ENCODE measurements around the gene PRKAR2B. TPM values are rescaled to one million over a fixed set of nuclear protein-coding genes. Genes with fewer than 3 reads are reported as not detected.

The PRKAR2B gene
- total and polyA plus RNA-seq, 2 experiments from 2014 or later, result 48.8 to 50.6 TPM

DNA sequence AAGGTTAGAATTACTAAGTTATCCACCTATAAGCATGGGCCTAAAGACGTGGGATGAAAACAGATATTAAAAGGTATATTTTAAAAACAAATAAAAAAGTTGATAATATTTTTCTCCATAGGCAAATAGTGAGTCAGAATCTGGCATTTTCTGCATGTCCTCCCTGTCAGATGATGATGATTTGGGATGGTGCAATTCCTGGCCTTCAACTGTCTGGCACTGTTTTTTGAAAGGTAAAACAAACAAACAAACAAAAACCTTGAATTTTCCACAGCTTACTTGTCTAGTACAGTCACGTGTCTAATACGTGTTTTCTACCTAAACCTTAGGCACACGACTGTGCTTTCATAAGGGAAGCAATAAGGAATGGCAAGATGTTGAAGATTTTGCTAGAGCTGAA lies 141.7 kb downstream of the PRKAR2B start:
- no peak for TF ChIP-seq STAT1 (IDR thresholded peaks at IDR 0.05; ENCODE audit: unreplicated experiment)
- no peak for TF ChIP-seq ZNF114 (CRISPR knock-in tag; IDR thresholded peaks at IDR 0.05)
- TF ChIP-seq POLR2AphosphoS5 (IDR thresholded peaks at IDR 0.05; ENCODE audit: low read depth), result no peak
- TF ChIP-seq, protein P1, sequence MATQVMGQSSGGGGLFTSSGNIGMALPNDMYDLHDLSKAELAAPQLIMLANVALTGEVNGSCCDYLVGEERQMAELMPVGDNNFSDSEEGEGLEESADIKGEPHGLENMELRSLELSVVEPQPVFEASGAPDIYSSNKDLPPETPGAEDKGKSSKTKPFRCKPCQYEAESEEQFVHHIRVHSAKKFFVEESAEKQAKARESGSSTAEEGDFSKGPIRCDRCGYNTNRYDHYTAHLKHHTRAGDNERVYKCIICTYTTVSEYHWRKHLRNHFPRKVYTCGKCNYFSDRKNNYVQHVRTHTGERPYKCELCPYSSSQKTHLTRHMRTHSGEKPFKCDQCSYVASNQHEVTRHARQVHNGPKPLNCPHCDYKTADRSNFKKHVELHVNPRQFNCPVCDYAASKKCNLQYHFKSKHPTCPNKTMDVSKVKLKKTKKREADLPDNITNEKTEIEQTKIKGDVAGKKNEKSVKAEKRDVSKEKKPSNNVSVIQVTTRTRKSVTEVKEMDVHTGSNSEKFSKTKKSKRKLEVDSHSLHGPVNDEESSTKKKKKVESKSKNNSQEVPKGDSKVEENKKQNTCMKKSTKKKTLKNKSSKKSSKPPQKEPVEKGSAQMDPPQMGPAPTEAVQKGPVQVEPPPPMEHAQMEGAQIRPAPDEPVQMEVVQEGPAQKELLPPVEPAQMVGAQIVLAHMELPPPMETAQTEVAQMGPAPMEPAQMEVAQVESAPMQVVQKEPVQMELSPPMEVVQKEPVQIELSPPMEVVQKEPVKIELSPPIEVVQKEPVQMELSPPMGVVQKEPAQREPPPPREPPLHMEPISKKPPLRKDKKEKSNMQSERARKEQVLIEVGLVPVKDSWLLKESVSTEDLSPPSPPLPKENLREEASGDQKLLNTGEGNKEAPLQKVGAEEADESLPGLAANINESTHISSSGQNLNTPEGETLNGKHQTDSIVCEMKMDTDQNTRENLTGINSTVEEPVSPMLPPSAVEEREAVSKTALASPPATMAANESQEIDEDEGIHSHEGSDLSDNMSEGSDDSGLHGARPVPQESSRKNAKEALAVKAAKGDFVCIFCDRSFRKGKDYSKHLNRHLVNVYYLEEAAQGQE (IDR thresholded peaks at IDR 0.05; ENCODE audit: unreplicated experiment), result no peak
- no peak for TF ChIP-seq ZNF331 (CRISPR knock-in tag; IDR thresholded peaks at IDR 0.05; ENCODE audit: low read depth)
- no peak overlapping the region for H3K4me2 ChIP-seq
- H4K20me1 ChIP-seq (replicated peaks; ENCODE audit: insufficient read depth), result no peaks in the 10 kb centered on the region; the same call in 1 of the 2 replicates
- no peaks in the 10 kb centered on the region for H3F3A ChIP-seq (replicated peaks; ENCODE audit: low read depth)
- no peaks in the 10 kb centered on the region for H3K79me2 ChIP-seq (replicated peaks; ENCODE audit: insufficient read depth)
- no peak overlapping the region for H3K27ac Mint-ChIP-seq
- H3K4me1 Mint-ChIP-seq, result no peaks in the 10 kb centered on the region
- no peaks in the 10 kb centered on the region for H3K9me2 ChIP-seq (ENCODE audit: insufficient read depth)
- no peaks in the 10 kb centered on the region for H3K27me3 ChIP-seq (ENCODE audit: insufficient read depth)
- DNase-seq (ENCODE audit: low spot score) (no peak), ATAC-seq (no peak)
- H3K36me3 ChIP-seq (ENCODE audit: insufficient read depth), result peaks cover 23% of the 10 kb centered on the region
- no peak overlapping the region for H3K4me3 Mint-ChIP-seq
- H3K27ac ChIP-seq (ENCODE audit: low read depth), result no peak overlapping the region
- peaks cover 41% of the 10 kb centered on the region for H3K36me3 Mint-ChIP-seq (ENCODE audit: low read depth)
- H3K4me3 ChIP-seq, result no peak overlapping the region
- no peaks in the 10 kb centered on the region for H3K9me3 Mint-ChIP-seq
- H3K27me3 Mint-ChIP-seq (ENCODE audit: insufficient read depth, low read depth, poor library complexity), result no peaks in the 10 kb centered on the region
- H3K4me1 ChIP-seq (ENCODE audit: insufficient read depth), result no peaks in the 10 kb centered on the region
- H2AFZ ChIP-seq, result no peak overlapping the region

DNA sequence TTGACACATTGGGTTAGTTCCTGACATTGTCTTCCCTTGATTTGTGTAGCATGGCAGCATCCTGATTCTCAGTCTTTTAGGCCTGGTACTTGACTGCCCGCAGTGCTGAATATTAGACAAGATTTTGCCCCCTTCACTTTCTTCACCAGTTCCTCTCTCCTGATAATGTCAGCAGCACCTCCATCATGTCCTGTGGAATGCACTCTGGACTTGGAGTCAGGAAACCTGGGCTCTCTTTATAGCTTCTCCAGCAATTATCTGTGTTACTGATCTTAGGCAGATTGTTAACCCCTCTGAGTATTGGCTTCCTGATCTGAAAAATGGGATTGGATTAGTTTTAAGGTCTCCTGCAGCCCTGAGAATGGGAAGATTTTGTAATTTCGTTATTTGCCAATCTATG lies 143.3 kb downstream of the PRKAR2B start:
- Histone ChIP-seq H3K4me2 (no peak overlapping the region), H3K27me3 (ENCODE audit: insufficient read depth) (no peaks in the 10 kb centered on the region), H3F3A (replicated peaks; ENCODE audit: low read depth) (no peaks in the 10 kb centered on the region), H4K20me1 (replicated peaks; ENCODE audit: insufficient read depth) (no peaks in the 10 kb centered on the region; the same call in 1 of the 2 replicates), H3K9me2 (ENCODE audit: insufficient read depth) (no peaks in the 10 kb centered on the region), H3K79me2 (replicated peaks; ENCODE audit: insufficient read depth) (no peaks in the 10 kb centered on the region), H3K4me1 (ENCODE audit: insufficient read depth) (no peaks in the 10 kb centered on the region), H2AFZ (no peak overlapping the region), H3K27ac (ENCODE audit: low read depth) (no peak overlapping the region), H3K4me3 (no peak overlapping the region), H3K36me3 (ENCODE audit: insufficient read depth) (peaks cover 13% of the 10 kb centered on the region; the same call in 1 of the 2 replicates)
- Mint-ChIP-seq H3K4me1 (no peaks in the 10 kb centered on the region), H3K27me3 (ENCODE audit: insufficient read depth, low read depth, poor library complexity) (no peaks in the 10 kb centered on the region), H3K27ac (no peak overlapping the region), H3K4me3 (no peak overlapping the region), H3K36me3 (ENCODE audit: low read depth) (peaks cover 43% of the 10 kb centered on the region), H3K9me3 (no peaks in the 10 kb centered on the region)
- ATAC-seq (no peak), DNase-seq (ENCODE audit: low spot score) (no peak)
- no peak for TF ChIP-seq ZNF114 (CRISPR knock-in tag; IDR thresholded peaks at IDR 0.05)
- TF ChIP-seq, protein P2, sequence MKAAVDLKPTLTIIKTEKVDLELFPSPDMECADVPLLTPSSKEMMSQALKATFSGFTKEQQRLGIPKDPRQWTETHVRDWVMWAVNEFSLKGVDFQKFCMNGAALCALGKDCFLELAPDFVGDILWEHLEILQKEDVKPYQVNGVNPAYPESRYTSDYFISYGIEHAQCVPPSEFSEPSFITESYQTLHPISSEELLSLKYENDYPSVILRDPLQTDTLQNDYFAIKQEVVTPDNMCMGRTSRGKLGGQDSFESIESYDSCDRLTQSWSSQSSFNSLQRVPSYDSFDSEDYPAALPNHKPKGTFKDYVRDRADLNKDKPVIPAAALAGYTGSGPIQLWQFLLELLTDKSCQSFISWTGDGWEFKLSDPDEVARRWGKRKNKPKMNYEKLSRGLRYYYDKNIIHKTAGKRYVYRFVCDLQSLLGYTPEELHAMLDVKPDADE (IDR thresholded peaks at IDR 0.05), result no peak
- no peak for TF ChIP-seq POLR2AphosphoS5 (IDR thresholded peaks at IDR 0.05; ENCODE audit: low read depth)
- TF ChIP-seq, protein P1 (IDR thresholded peaks at IDR 0.05; ENCODE audit: unreplicated experiment), result no peak
- no peak for TF ChIP-seq EZH2phosphoT487 (IDR thresholded peaks at IDR 0.05; ENCODE audit: unreplicated experiment)
- no peak for TF ChIP-seq ZNF331 (CRISPR knock-in tag; IDR thresholded peaks at IDR 0.05; ENCODE audit: low read depth)

All from GM23338 (cell line).